ENCODE results near the gene SYNE1.
"Not testable (repeated sequence)": the region's sequence is repeated elsewhere in the genome, so short reads cannot be mapped to it uniquely, and the experiment has no call there.

Gene SYNE1

DNA sequence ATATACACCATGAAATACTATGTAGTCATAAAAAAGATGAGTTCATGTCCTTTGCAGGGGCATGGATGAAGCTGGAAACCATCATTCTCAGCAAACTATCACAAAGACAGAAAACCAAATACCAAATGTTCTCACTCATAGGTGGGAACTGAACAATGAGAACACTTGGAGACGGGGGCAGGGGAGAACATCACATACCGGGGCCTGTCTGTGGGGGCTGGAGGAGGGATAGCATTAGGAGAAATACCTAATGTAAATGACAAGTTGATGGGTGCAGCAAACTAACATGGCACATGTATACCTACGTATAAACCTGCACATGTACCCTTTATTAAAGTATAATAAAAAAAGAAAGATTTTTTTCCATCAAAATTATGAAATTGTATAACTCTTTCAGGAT is 22.4 kb downstream of the SYNE1 start:
- DNase-seq (ENCODE audit: low spot score): not testable (repeated sequence)

DNA sequence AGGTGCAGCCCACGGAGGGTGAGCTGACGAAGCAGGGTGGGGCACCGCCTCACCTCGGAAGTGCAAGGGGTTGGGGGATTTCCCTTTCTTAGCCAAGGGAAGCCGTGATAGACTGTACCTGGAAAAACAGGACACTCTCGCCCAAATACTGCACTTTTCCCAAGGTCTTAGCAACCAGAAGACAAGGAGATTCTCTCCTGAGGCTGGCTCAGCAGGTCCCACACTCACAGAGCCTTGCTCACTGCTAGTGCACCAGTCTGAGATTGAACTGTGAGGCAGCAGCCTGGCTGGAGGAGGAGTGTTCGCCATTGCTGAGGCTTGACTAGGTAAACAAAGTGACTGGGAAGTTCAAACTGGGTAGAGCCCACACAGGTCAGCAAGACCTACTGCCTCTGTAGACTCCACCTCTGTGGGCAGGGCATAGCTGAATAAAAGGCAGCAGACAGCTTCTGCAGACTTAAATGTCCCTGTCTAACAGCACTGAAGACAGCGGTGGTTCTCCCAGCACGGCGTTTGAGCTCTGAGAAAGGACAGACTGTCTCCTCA is 28.0 kb downstream of the SYNE1 start:
- DNase-seq (ENCODE audit: low spot score): no peak

DNA sequence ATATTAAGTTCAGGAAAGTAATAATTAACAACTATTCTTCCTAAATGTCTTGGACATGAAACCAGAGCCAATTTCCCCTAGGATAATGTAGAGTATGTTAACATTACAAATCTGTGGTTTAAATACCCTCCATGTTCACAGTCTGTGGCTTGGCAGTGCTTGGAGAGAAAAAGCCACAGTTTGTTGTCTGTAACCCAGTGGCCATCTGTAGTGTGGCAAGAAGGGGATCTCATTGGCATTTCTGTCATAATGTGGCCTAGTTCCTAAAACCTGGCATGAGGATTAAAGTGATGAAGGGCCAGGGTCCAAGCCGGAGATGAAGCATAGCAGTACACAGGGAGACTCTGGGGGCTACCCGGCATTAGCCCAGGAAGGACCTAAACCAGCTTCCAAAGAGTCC is 31.2 kb downstream of the SYNE1 start:
- no peak for DNase-seq (ENCODE audit: low spot score)

DNA sequence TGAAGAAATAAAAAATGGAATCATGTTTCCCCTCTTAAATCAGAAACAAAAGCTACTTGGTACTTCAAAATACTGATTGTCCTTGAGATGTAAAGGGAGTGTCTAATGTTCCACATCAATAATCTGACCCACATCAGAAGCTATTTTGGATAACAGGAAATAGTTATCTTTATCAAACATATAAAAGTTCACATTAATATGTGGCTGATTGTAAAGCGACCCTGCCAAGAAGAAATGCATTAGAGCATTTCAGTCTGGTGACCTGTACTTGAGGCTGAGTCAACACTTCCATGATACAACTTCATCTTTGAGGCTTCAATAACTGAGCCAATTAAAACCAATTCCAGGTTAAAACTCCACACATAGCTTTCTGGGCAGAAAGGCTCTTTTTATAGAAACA is 31.8 kb downstream of the SYNE1 start:
- DNase-seq (ENCODE audit: low spot score): no peak

DNA sequence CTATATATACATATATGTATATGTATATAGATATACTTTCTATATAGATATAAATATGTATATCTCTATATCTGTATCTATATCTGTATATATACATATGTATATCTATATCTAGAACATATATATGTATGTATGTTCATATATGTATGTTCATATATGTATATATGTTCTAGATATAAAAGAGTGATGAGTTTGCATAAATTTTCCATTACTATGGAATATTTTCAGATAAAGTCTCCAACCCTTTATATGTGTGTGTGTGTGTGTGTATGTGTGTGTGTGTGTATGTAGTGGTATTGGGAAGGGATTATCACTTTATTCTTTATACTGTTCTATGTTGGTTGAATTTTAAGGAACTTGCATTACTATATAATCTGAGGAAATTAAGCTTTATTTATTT is 33.3 kb downstream of the SYNE1 start:
- DNase-seq (ENCODE audit: low spot score): no peak

DNA sequence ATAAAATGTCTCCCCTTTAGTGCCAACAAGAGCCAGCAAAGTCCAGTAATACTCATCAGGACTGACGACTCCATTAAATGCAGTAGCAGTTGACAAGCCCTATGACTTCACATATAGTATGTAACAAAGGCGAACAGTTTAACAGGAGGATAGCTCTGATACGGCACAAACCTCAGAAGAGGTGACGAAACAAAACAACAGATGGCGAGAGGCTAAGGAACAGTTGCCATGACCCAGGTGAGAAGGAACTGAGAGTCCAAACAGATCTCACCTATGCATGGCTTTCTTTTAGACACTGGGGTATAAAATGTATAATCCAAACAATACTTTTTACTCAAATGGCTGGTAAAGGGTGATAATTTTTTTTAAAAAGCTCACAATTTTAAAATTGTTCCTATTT is 37.1 kb downstream of the SYNE1 start:
- DNase-seq (ENCODE audit: low spot score): no peak

DNA sequence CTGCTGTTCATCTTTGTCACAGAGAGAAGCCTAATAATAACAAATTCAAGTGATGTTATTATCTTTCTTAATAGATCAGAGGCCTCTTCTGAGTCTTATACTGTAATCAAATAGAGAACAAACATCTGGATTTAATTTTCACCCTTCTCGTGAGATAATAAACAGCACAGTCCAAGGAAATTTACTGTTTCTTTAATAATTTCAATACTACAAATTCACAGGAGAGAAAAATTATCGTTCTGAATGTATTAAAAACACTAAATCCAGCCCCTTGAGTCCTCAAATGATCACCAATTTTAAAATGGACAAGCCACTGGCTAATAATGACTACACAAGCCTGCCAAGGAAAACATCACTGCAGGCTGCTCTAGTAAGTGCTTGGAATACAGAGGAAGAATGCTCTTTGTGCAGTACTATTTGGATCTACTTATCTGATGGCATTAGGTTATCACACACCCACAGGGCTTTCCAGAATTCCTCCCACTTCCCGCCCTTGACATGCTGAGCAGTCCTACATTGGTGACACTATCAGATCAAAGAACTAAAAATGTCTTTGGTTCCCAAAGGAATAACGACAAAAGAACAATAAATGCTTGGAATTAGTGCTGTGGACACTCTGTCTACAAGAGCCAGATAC is 38.1 kb downstream of the SYNE1 start:
- DNase-seq (ENCODE audit: low spot score): no peak

DNA sequence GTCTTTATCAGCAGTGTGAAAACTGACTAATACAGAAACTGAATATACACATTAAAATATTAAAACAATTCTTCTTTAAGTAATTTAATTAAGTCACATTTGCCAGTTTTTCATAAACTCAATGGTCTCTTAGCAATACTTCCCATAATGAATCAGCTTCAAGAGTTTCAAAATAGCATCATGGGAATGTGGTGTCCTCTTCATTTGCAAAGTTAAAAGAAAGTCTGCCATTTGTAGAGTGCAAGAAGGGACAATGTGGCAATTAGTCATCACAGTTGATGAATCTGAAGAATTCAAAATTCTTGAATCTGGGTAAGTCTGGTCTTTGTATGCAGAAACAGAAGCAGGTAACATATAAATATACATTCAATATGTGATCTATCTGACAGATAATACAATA is 38.7 kb downstream of the SYNE1 start:
- no peak for DNase-seq (ENCODE audit: low spot score)

DNA sequence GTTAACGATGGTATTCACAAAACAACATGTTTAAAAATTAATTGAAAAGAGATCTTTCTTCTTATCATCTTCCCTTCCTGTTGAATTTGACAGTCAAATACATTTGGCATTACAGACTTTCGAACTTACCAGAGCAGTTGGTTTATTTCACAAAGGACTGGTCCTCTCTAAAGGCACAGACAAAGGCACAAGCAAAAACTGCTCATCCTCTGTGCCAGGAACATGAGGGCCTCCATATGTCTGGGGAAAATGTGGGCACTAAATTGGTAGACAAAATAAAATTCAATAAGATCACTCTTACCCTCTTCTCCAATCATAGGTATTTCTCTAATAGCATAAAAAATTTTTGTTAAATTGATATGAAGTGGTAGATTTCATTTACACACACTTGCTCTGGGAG is 40.4 kb downstream of the SYNE1 start:
- no peak for DNase-seq (ENCODE audit: low spot score)

DNA sequence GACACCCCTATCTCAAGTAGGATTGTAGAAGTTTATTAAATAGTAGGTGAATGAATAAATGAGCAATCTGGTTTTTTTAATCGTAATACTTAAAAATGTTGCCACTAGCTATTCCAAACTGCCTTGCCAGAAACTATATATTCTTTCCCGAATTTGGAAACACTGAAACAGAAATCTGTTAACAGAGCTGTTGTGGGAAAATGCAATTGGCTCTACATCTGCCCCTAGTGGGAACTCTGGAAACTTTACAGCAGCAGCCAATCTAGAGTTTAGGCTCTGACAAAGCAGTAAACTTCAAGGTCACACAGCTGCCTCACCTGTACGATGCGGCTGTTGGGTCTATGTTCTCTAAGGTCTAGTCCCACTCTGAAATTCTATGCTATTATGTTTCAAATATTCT is 41.7 kb downstream of the SYNE1 start:
- DNase-seq (ENCODE audit: low spot score): no peak

DNA sequence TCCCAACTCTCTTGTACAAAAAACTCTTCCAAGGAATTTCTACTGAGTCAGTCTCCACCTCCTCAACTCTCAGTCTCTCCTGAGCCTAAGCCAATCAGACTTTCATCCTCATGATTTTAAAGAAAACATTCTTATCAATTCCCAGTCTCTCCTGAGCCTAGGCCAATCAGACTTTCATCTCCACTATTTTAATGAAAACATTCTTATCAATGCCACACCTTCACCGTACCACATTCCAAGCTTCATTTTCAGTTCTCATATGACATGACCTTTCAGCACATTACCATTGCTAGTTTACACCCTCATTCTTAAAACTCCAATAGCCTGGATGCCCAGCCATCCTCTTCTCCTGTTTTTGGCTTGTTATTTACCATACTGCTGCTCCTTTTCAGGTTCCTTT is 42.5 kb downstream of the SYNE1 start:
- no peak for DNase-seq (ENCODE audit: low spot score)

DNA sequence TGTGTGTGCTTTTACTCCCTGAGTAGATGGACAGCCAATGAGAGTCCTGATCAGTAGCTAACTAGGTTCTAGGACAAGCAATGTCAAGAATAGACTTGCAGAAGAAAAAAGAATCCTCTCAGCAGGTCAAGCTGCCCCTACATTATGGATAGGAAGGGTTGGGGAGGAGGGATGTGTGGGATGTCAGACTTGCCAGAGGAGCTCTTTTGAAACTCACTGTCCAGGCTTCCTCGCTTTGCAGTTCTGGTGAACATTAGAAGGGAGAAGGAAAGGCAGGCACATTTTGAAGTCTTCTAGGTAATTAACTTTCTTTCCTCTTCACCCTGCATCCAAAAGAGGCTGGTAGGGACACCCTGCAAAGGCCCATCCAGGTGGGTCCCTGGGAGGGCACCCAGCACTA is 48.7 kb downstream of the SYNE1 start:
- DNase-seq (ENCODE audit: low spot score): no peak

DNA sequence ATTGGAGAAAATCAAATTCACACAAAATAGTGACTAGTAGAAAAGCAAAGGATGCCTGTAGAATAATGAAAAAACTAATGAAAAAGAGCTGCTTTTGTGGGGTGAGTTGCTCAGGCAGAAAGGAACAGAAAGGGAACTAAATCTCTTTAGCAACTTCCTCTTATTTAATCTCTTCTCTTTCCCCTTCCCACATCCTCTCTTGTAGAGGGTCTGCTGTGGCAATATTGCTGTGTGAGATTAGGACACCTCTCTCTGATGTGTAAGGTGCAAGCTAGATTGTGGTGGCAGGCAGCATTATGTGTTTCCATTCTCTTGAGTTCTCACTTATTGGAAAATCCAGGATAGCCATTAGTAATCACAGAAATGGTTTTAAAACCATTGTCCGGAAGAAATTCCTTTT is 49.7 kb downstream of the SYNE1 start:
- DNase-seq (ENCODE audit: low spot score): no peak

DNA sequence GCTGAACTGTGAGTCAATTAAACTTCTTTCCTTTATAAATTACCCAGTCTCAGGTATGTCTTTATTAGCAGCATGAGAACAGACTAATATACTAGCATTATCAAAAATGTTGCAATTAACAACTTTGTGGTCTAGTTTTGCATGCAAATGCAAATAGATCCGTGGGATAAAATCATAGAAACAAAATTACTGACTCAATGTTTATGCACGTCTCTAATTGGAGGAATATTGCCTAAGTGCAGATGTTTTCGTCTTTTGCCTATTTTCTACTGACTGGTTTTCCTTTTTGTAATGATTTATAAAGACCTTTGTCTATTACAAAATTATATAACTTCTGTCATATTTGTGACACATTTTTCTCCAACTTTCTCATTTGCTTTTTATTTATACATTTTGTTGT is 51.9 kb downstream of the SYNE1 start:
- DNase-seq (ENCODE audit: low spot score): no peak

DNA sequence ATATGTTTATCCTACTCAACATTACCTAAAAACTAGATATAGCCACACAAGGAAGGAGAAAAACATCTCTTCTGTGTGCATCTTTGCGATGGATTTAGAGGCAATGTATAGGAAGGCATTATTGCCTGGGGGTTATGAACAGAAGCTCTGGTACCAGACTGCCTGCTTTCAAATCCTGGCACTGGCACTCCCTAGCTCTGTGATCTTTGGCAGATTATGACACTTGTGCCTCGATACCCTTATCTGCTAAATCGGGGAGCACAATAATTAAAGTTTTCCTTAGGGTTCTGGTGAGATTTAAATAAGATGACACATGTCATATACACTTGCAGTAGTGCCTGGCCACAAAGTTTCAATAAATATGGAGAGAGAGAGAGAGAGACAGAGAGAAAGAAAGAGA is 53.3 kb downstream of the SYNE1 start:
- no peak for DNase-seq (ENCODE audit: low spot score)

DNA sequence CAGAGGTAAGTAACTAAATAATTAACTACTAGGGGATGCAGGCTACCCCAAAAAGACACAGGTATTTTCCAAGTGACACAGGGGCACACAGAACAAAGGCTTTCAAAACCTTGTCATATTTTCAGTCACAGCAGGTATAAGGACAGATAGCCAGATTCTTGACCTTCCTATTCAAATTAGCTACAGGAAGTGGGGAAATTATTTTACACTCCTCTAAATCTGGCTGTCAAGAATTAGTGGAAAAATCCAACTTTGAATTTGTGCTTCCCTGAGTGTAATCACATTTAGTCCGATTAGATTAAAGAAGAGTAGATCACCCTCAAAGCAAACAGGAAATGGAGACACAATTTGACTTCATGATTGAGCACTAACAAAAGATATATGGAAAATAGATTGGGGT is 60.6 kb downstream of the SYNE1 start:
- DNase-seq (ENCODE audit: low spot score): no peak

DNA sequence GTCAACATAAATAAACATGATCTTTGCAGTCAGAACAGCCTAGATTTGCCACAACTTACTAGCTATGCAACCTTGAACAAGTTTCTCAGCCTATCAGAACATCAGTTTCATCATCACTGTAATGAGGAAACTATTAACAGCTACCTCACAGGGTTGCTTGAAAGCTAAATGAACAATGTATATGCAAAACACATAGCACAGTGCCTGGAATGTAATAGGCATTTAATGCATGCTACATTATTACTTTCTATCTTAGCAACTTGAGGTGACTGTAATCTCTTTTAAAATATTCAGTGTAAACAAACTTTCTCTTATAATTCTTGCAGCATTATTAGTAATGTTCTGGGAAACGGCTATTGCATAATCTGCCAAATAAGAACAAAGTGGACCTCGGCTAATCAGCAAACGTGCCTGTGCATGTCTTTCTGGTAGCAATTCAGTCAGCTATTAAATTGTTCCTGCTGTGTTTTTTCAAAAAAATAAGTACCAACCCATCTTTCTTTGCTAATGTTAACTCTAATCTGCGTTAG is 61.5 kb downstream of the SYNE1 start:
- DNase-seq (ENCODE audit: low spot score): peak; percentile 35

DNA sequence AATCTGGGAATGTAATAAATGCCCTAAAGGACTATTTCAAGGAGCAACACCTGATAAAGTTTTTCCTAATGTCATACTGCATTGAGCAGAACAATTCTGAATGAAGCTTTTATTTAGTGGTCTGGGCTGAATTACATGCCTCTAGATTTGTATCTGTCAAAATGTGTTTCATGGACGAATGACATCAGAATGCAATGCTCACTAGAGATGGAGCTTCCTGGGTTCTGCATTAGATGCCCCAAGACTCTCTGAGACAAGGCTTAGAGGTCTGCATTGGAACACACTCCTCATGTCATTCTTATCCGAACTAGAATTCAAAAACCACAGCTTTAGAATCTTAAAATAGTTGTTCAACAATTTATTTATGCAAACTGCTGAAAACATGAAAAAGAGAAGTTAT is 62.0 kb downstream of the SYNE1 start:
- no peak for DNase-seq (ENCODE audit: low spot score)

DNA sequence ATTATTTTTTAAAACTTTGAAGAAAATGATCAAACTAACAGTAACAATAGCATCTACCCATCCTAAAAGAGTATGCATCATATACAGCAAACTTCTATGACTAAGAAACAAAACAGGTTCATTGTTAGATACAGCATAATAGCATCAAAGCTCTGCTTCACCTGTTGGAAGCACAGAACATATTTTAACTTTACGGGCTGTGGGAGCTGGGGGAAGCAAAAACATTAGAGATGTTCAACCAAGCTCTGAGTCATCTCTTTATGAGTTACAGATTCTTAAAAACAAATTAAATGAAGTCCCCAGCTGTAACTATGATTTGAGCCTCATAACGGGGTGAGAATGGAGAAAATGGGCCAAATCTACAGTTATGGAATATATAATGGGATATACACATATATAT is 63.4 kb downstream of the SYNE1 start:
- no peak for DNase-seq (ENCODE audit: low spot score)

DNA sequence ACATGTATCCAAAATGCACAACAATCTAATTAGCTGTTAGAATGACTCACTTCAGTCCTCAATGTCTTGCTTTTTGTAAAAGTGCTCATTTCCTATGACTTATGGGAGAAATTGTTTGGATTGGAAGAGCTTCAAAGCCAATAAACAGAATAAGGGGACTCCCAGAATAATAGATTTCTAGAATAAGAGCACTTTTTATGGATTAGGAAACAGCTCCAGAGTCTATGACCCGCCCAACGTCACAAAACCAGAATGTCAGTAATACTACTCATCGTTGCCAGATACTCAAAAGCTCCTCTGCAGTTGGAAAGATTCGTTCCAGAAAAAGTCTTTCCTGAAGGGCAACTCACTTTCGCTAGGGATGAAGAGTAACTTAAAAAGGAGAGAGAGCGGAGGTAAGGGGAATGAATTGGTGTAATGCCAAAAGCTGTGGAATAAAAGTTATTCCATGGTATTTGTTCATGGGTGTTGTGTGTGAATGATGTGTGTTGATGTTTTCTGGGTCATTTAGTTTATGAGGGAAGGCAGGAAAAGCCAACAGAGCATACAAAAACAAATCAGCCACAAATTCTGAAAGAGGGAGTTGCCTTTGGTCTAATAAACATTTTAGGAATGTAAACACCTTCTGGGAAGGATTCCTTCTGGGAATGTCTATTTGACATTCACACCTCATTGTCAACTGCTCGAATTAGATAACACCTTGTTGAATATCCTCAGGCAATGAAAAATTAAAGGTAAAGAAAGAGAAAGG is 64.6 kb downstream of the SYNE1 start:
- DNase-seq (ENCODE audit: low spot score): no peak

DNA sequence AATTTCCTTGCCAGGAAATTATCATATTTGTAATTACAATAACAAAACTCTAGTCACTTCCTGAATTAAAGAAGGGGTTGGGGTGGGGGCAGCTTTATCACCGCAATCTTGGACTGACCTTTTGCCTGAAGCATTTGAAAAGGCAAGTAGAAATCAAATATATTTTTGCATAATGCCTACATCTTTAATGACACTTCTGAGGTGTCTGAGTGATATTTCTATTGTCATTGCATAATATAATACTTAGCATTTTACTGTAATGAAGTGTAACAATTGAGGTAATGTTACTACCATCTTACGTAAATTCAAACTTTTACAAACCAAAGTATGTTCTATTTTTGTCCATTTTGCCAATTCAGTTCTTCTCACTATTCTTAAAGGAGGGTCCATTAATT is 65.2 kb downstream of the SYNE1 start:
- DNase-seq (ENCODE audit: low spot score): no peak

DNA sequence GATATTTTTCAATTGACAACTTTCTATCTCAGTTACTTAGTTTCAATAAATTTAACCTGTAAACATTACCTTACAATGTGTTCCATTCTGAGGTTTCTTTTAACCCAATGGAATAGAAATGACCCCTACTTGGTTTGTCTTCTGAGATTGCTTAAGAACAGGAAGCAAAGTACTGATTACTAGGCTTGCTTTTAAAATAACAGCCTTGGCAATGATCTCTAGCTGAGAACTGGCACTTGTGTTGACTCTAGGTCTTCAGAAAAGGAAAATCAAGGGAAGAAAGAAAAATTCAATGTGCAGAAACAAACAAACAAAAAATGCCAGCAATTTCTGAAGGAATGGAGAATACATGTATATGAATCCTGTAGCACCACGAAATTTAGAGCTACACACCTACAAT is 66.1 kb downstream of the SYNE1 start:
- no peak for DNase-seq (ENCODE audit: low spot score)

DNA sequence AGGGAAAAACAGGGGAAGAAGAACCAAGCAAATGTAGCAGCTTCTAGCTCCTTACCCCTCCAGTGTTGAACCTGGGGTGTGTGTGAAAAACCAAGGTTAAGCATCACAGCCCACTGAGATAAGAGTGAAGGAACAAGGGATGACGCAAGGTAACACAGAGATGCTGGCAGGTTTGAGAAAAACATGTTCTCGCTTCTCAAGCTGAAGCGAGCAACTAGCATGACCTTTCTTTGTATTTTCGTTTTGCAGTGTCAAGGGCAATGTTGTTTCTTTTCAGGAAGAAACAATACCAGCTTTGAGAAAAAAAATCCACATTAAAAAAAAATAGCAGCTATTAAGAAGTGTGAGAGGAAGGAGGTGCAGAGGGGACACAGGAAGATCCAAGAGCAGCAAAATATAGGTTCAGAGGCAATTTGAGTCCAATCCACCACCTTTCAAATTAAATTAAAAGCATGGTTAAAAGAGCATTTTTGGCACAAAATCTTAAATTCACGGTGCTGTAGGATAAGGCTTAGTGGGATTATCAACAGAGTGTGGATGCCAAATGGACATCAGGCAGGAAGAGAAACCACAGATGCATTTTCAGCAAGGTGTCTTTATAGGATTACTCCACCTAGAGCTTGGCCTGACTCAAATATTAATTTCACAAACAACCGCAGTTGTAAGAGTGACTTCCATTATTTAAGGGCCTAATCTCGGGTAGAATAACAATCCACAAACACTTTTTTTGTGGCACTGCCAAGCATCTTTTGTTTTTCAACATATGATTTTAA is 70.9 kb downstream of the SYNE1 start:
- DNase-seq (ENCODE audit: low spot score): no peak

Data from germinal center (tissue), 1 donor.